Tibial nerve (tissue), 4 donors: ENCODE data around the gene TMTC3. TPM values are rescaled to one million over a fixed set of nuclear protein-coding genes. Genes with fewer than 3 reads are reported as not detected.
A peak's percentile ranks its signal among the peaks of the same experiment; 100 is the strongest.

Experiments used
- DNase-seq, 2 donors: peaks; one replicate each; pipeline ENCODE4 v3.0.0-alpha.2; 2019; ENCODE audit warnings: low spot score in 2 of 2
- H3K27ac ChIP-seq, 4 donors: fragments of 200-600 bp; sonication (generic) in 3 of 4; one replicate each; pipeline ENCODE4 v1.5.1; 2017 to 2019; ENCODE audit warnings: mild to moderate bottlenecking in 1 of 4
- H3K27me3 ChIP-seq, 2 donors: fragments of 200-600 bp; sonication (generic) in 1 of 2; one replicate each; pipeline versions ENCODE4 v1.5.1 to v1.6.0; 2017 to 2019
- H3K36me3 ChIP-seq, 3 donors: fragments of 200-600 bp; sonication (generic); one replicate each; pipeline ENCODE4 v1.5.1; 2018 to 2019
- H3K4me1 ChIP-seq, 4 donors: fragments of 200-600 bp; sonication (generic) in 3 of 4; one replicate each; pipeline ENCODE4 v1.5.1; 2017 to 2019
- H3K4me3 ChIP-seq, 4 donors: fragments of 200-600 bp; sonication (generic) in 3 of 4; one replicate each; pipeline ENCODE4 v1.5.1; 2017 to 2019; ENCODE audit warnings: mild to moderate bottlenecking in 1 of 4, moderate library complexity in 1 of 4
- H3K9me3 ChIP-seq, 4 donors: fragments of 200-600 bp; sonication (generic) in 3 of 4; one replicate each; pipeline ENCODE4 v1.5.1; 2017 to 2019
- EP300 ChIP-seq, 2 donors: sonication (generic); formaldehyde crosslinking; IDR thresholded peaks; one replicate each; pipeline ENCODE4 v1.6.1; 2017; ENCODE audit warnings: antibody characterized with exemption in 2 of 2, mild to moderate bottlenecking in 1 of 2
- POLR2A ChIP-seq, 2 donors: fragments of 450-650 bp; IDR thresholded peaks; one replicate each; pipeline ENCODE4 v1.6.1; 2017; ENCODE audit warnings: antibody characterized with exemption in 2 of 2, mild to moderate bottlenecking in 2 of 2, moderate library complexity in 2 of 2
- WGBS, 2 donors: methylation state at CpG; one replicate each; pipeline ENCODE4 v1.1.5; 2018; 5-methylcytosine and 5-hydroxymethylcytosine counted together
- total RNA-seq, 4 donors: library from RNA; depleted of rRNA; stranded (reverse); fragments of >200 nt; gene quantifications; one replicate each; pipeline ENCODE4 v1.1.0, GENCODE V29; 2016
- TF ChIP-seq, protein P1 (sequence below), 5 experiments: fragments of 200-600 bp in 3 of 5; fragments of 450-650 bp in 2 of 5; sonication (generic) in 3 of 5; IDR thresholded peaks; one replicate each; pipeline ENCODE4 v1.5.1; 2016 to 2019; ENCODE audit warnings: antibody characterized with exemption in 5 of 5, mild to moderate bottlenecking in 3 of 5, moderate library complexity in 2 of 5

Gene TMTC3
- total RNA-seq, 4 donors from 2014 or later = 21.6 to 36.7 (median 26.4) TPM

DNA sequence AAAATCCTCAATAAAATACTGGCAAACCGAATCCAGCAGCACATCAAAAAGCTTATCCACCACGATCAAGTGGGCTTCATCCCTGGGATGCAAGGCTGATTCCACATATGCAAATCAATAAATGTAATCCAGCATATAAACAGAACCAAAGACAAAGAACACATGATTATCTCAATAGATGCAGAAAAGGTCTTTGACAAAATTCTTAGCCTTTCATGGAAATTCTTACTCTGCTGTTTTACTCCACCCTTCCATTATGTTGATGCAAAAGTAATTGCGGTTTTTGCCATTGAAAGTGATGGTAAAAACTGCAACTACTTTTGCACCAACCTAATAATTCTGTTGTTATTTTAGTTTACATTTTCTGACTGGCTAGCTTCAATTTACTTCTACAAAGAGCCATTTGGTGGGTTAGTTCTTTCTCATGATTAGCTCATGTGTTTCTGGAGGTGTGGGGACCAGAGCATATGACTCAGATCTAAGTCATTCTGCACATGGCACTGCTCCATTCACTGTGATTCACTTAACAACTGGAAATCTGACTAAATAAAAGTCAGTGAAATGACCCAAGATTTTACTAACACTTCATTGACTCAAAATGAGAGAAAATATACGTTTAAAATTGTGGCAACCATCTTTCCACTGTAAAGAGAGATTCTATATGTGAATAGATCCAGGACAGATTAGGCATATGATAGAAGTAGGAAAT lies 99.9 kb downstream of the TMTC3 start:
- Histone ChIP-seq H3K27ac (peak overlapping the region in 2 of 4 donors; percentile 39 to 47), H3K4me3 (no peak overlapping the region)
- WGBS, 2 donors = 82 to 91% methylated on average over 4 of the region's 4 CpGs

DNA sequence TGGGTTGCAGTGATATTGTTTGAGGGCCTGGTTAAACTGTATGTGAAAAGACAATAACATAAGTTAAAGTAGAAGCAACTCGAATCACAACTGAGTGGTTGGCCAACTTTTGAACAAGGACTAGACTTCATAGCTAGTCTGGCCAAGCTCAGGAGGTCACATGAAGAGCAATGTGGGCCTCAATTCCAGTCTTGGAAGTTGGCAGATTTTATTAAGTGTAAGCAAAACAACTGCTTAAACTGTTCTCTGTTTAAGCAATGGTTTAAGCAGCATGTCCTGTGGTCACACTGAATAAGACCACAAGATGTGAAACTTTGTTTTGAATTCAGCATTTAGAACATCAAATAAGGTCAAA lies 100.4 kb downstream of the TMTC3 start:
- H3K9me3 ChIP-seq = peaks cover 0 to 10% (median 0%) of the 10 kb centered on the region in 4 donors
- H3K27ac ChIP-seq = peak overlapping the region in 2 of 4 donors; percentile 39 to 47
- 33 to 38% methylated on average over 1 of the region's 1 CpG for WGBS, 2 donors
- H3K4me1 ChIP-seq = peaks cover 0 to 13% (median 0%) of the 10 kb centered on the region in 4 donors
- no peak overlapping the region for H3K4me3 ChIP-seq
- no peaks in the 10 kb centered on the region for H3K27me3 ChIP-seq
- TF ChIP-seq POLR2A (IDR thresholded peaks at IDR 0.05) (no peak), EP300 (IDR thresholded peaks at IDR 0.05) (no peak)
- TF ChIP-seq, protein P1, sequence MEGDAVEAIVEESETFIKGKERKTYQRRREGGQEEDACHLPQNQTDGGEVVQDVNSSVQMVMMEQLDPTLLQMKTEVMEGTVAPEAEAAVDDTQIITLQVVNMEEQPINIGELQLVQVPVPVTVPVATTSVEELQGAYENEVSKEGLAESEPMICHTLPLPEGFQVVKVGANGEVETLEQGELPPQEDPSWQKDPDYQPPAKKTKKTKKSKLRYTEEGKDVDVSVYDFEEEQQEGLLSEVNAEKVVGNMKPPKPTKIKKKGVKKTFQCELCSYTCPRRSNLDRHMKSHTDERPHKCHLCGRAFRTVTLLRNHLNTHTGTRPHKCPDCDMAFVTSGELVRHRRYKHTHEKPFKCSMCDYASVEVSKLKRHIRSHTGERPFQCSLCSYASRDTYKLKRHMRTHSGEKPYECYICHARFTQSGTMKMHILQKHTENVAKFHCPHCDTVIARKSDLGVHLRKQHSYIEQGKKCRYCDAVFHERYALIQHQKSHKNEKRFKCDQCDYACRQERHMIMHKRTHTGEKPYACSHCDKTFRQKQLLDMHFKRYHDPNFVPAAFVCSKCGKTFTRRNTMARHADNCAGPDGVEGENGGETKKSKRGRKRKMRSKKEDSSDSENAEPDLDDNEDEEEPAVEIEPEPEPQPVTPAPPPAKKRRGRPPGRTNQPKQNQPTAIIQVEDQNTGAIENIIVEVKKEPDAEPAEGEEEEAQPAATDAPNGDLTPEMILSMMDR (IDR thresholded peaks at IDR 0.05) = no peak
- no peaks in the 10 kb centered on the region for H3K36me3 ChIP-seq
- DNase-seq = no peak

More for the DNA sequence above, 99.9 kb downstream of the TMTC3 start:
- Histone ChIP-seq H3K9me3 (peaks cover 0 to 10% (median 0%) of the 10 kb centered on the region in 4 donors), H3K4me1 (peaks cover 0 to 8% (median 0%) of the 10 kb centered on the region in 4 donors), H3K36me3 (no peaks in the 10 kb centered on the region), H3K27me3 (no peaks in the 10 kb centered on the region)
- peak in 1 of 2 donors; percentile 36 for DNase-seq
- TF ChIP-seq EP300 (IDR thresholded peaks at IDR 0.05) (no peak), POLR2A (IDR thresholded peaks at IDR 0.05) (no peak)
- TF ChIP-seq, protein P1 (IDR thresholded peaks at IDR 0.05) = no peak

DNA sequence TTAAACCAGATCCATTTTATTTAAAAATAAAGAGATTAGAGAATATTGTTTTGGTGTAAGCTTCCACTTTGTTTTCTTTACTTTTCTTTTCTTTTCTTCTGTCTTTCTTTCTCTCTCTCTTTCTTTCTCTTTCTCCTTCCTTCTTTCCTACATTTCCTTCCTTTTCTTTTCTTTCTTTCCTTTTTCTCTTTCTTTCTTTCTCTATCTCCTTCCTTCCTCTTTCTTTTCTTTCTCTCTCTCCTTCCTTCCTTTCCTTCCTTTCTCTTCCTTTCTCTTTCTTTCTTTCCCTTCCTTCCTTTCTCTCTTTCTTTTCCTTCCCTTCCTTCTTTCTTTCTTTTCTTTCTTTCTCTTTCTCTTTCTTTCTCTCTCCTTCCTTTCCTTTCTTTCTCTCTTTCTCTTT lies 100.8 kb downstream of the TMTC3 start:
- no peak overlapping the region for H3K4me3 ChIP-seq
- H3K4me1 ChIP-seq = peaks cover 0 to 13% (median 0%) of the 10 kb centered on the region in 4 donors
- no peak for DNase-seq
- TF ChIP-seq EP300 (IDR thresholded peaks at IDR 0.05) (no peak), POLR2A (IDR thresholded peaks at IDR 0.05) (no peak)
- TF ChIP-seq, protein P1 (IDR thresholded peaks at IDR 0.05) = no peak
- no peaks in the 10 kb centered on the region for H3K36me3 ChIP-seq
- no peaks in the 10 kb centered on the region for H3K27me3 ChIP-seq
- peak overlapping the region in 2 of 4 donors; percentile 39 to 47 for H3K27ac ChIP-seq
- peaks cover 0 to 10% (median 0%) of the 10 kb centered on the region in 4 donors for H3K9me3 ChIP-seq

DNA sequence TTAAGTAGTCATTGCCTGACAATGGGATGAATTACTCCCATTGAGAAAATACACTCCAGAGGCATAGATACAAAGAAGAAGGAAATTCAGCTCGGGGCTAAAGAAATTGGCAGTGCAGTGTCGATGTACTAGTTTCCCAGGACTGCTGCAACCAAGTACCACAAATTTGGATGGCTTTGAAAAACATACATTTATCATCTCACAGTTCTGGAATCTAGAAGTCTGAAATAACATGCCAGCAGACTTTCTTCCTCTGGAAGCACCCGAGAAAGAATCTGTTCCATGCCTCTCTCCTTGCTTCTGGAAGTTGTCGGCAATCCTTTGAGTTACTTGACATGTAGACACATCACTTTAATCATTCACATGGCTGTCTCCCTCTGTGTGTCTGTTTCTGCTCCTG lies 101.9 kb downstream of the TMTC3 start:
- H3K9me3 ChIP-seq = no peaks in the 10 kb centered on the region
- H3K27ac ChIP-seq = no peak overlapping the region
- H3K36me3 ChIP-seq = no peaks in the 10 kb centered on the region
- no peak for DNase-seq
- WGBS, 2 donors = 73 to 74% methylated on average over 4 of the region's 4 CpGs
- peaks cover 0 to 13% (median 0%) of the 10 kb centered on the region in 4 donors for H3K4me1 ChIP-seq
- no peaks in the 10 kb centered on the region for H3K27me3 ChIP-seq
- no peak overlapping the region for H3K4me3 ChIP-seq
- TF ChIP-seq EP300 (IDR thresholded peaks at IDR 0.05) (no peak), POLR2A (IDR thresholded peaks at IDR 0.05) (no peak)
- TF ChIP-seq, protein P1 (IDR thresholded peaks at IDR 0.05) = no peak

DNA sequence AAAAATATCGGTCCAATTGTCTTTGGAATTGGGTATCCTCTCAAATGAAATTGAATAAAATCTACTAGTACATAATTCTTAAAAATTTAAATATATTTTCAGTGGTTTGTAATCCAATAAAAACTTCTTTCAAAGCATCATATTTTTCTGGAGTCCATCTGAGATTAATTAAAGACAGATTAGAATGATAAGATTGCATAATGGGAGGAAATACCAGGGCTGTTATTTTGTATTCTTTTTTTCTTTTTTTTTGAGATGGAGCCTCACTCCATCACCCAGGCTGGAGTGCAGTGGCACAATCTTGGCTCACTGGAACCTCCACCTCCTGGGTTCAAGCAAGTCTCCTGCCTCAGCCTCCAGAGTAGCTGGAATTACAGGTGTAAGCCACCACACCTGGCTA lies 103.8 kb downstream of the TMTC3 start:
- H3K4me1 ChIP-seq = peaks cover 0 to 13% (median 0%) of the 10 kb centered on the region in 4 donors
- H3K27ac ChIP-seq = peak overlapping the region in 1 of 4 donors; percentile 29
- H3K36me3 ChIP-seq = no peaks in the 10 kb centered on the region
- no peak for DNase-seq
- WGBS, 2 donors = 79 to 82% methylated on average over 1 of the region's 1 CpG
- H3K27me3 ChIP-seq = no peaks in the 10 kb centered on the region
- H3K9me3 ChIP-seq = no peaks in the 10 kb centered on the region
- no peak overlapping the region for H3K4me3 ChIP-seq
- TF ChIP-seq POLR2A (IDR thresholded peaks at IDR 0.05) (no peak), EP300 (IDR thresholded peaks at IDR 0.05) (no peak)
- TF ChIP-seq, protein P1 (IDR thresholded peaks at IDR 0.05) = no peak
